HuH-7.5 (cell line): ENCODE measurements around the gene WNT6.

Experiments used
- DNase-seq: peaks from one replicate; pipeline ENCODE4 v3.0.0; 2011; ENCODE audit warnings: low spot score

Gene WNT6

GRCh38 chr2:218858138-218858445, 1.5 kb upstream of the WNT6 start:
- no peak for DNase-seq

- no peak for DNase-seq
Measured at GRCh38 chr2:218858671-218859555, 692 bp upstream of the WNT6 start.

- DNase-seq: no peak
Measured at GRCh38 chr2:218859988-218860831, 605 bp downstream of the WNT6 start.

GRCh38 chr2:218860950-218861381, 1.4 kb downstream of the WNT6 start:
- peak; percentile 61 for DNase-seq

GRCh38 chr2:218861645-218862318, 2.2 kb downstream of the WNT6 start:
- no peak for DNase-seq

GRCh38 chr2:218863021-218863520, 3.5 kb downstream of the WNT6 start:
- no peak for DNase-seq

GRCh38 chr2:218865396-218865795, 5.8 kb downstream of the WNT6 start:
- no peak for DNase-seq

GRCh38 chr2:218865999-218866398, 6.4 kb downstream of the WNT6 start:
- no peak for DNase-seq

GRCh38 chr2:218867900-218868299, 8.3 kb downstream of the WNT6 start:
- no peak for DNase-seq

- no peak for DNase-seq
Measured at GRCh38 chr2:218869064-218869463, 9.5 kb downstream of the WNT6 start.

- no peak for DNase-seq
Measured at GRCh38 chr2:218870984-218871344, 11.4 kb downstream of the WNT6 start.

GRCh38 chr2:218871345-218872302, 12.0 kb downstream of the WNT6 start:
- DNase-seq: no peak

GRCh38 chr2:218872645-218873358, 13.2 kb downstream of the WNT6 start:
- DNase-seq: no peak

- no peak for DNase-seq
Measured at GRCh38 chr2:218873359-218874194, 14.0 kb downstream of the WNT6 start.

- no peak for DNase-seq
Measured at GRCh38 chr2:218875692-218876246, 16.2 kb downstream of the WNT6 start.

GRCh38 chr2:218876562-218877219, 17.1 kb downstream of the WNT6 start:
- peak; percentile 92 for DNase-seq

GRCh38 chr2:218877331-218877730, 17.7 kb downstream of the WNT6 start:
- no peak for DNase-seq

- no peak for DNase-seq
Measured at GRCh38 chr2:218877891-218878290, 18.3 kb downstream of the WNT6 start.

GRCh38 chr2:218878486-218878885, 18.9 kb downstream of the WNT6 start:
- DNase-seq: no peak
